HG03139 (cell line): ENCODE data around the gene DNAH10.

Source experiments
- ATAC-seq: cut with Tn5 transposase; IDR thresholded peaks from one replicate; pipeline ENCODE4 v1.9.1; 2021; ENCODE audit not compliant: unreplicated experiment

Gene DNAH10

GRCh38 chr12:123790905-123791467 is 28.9 kb downstream of the DNAH10 start:
- ATAC-seq: no peak

- ATAC-seq: no peak
Measured at GRCh38 chr12:123794027-123794426, 31.9 kb downstream of the DNAH10 start.

- ATAC-seq: no peak
Measured at GRCh38 chr12:123798518-123798917, 36.4 kb downstream of the DNAH10 start.

- ATAC-seq: no peak
Measured at GRCh38 chr12:123799227-123799626, 37.1 kb downstream of the DNAH10 start.

- ATAC-seq: no peak
Measured at GRCh38 chr12:123801573-123802178, 39.6 kb downstream of the DNAH10 start.

GRCh38 chr12:123805173-123805572 is 43.1 kb downstream of the DNAH10 start:
- no peak for ATAC-seq

GRCh38 chr12:123807002-123807401 is 44.9 kb downstream of the DNAH10 start:
- ATAC-seq: no peak

GRCh38 chr12:123807670-123808069 is 45.6 kb downstream of the DNAH10 start:
- no peak for ATAC-seq

- no peak for ATAC-seq
Measured at GRCh38 chr12:123808167-123808566, 46.1 kb downstream of the DNAH10 start.

- ATAC-seq: no peak
Measured at GRCh38 chr12:123813349-123813748, 51.2 kb downstream of the DNAH10 start.

GRCh38 chr12:123815968-123816367 is 53.9 kb downstream of the DNAH10 start:
- no peak for ATAC-seq

GRCh38 chr12:123816896-123817537 is 54.9 kb downstream of the DNAH10 start:
- ATAC-seq: no peak

GRCh38 chr12:123822804-123823203 is 60.7 kb downstream of the DNAH10 start:
- ATAC-seq: no peak

GRCh38 chr12:123828120-123828519 is 66.0 kb downstream of the DNAH10 start:
- no peak for ATAC-seq

GRCh38 chr12:123828854-123829547 is 66.9 kb downstream of the DNAH10 start:
- ATAC-seq: no peak

GRCh38 chr12:123829561-123829960 is 67.5 kb downstream of the DNAH10 start:
- no peak for ATAC-seq

GRCh38 chr12:123830675-123831074 is 68.6 kb downstream of the DNAH10 start:
- ATAC-seq: no peak

- ATAC-seq: no peak
Measured at GRCh38 chr12:123832052-123832451, 70.0 kb downstream of the DNAH10 start.

- ATAC-seq: no peak
Measured at GRCh38 chr12:123833830-123834229, 71.7 kb downstream of the DNAH10 start.

GRCh38 chr12:123834845-123835244 is 72.7 kb downstream of the DNAH10 start:
- no peak for ATAC-seq

GRCh38 chr12:123836292-123836691 is 74.2 kb downstream of the DNAH10 start:
- ATAC-seq: no peak

- ATAC-seq: no peak
Measured at GRCh38 chr12:123839826-123840225, 77.7 kb downstream of the DNAH10 start.
